MG63 (cell line): ENCODE data around the gene LCLAT1. TPM values are rescaled to one million over a fixed set of nuclear protein-coding genes. Genes with fewer than 3 reads are reported as not detected.

Source experiments
- DNase-seq: peaks from one replicate; pipeline ENCODE4 v3.0.0-alpha.2; 2020
- H3K27me3 ChIP-seq: fragments of 250-450 bp; sonication (Bioruptor Pico); 2 replicates; pipeline ENCODE4 v1.5.1; 2020; ENCODE audit warnings: mild to moderate bottlenecking, moderate library complexity
- H3K36me3 ChIP-seq: fragments of 250-450 bp; sonication (Bioruptor Pico); 2 replicates; pipeline ENCODE4 v1.5.1; 2020; ENCODE audit warnings: mild to moderate bottlenecking, moderate library complexity
- H3K4me3 ChIP-seq: fragments of 250-450 bp; sonication (Bioruptor Pico); 2 replicates; pipeline ENCODE4 v1.5.1; 2020; ENCODE audit warnings: mild to moderate bottlenecking, moderate library complexity
- H3K9me3 ChIP-seq: fragments of 250-450 bp; sonication (Bioruptor Pico); 2 replicates; pipeline ENCODE4 v1.5.1; 2020; ENCODE audit warnings: mild to moderate bottlenecking, moderate library complexity
- total RNA-seq: library from RNA; depleted of rRNA; stranded (reverse); fragments of >200 nt; shearing (Covaris generic); gene quantifications from 2 replicates; pipeline ENCODE4 v1.2.3, GENCODE V29; 2014; ENCODE audit warnings: low replicate concordance

Gene LCLAT1
- total RNA-seq, 1 experiment from 2014 or later, result 12.0 TPM

GRCh38 chr2:30670453-30670852, 223.4 kb downstream of the LCLAT1 start:
- Histone ChIP-seq H3K4me3 (no peak overlapping the region), H3K9me3 (peaks cover 30% of the 10 kb centered on the region), H3K27me3 (no peaks in the 10 kb centered on the region), H3K36me3 (no peaks in the 10 kb centered on the region; the same call in 1 of the 2 replicates)
- DNase-seq, result no peak

- Histone ChIP-seq H3K27me3 (no peaks in the 10 kb centered on the region), H3K4me3 (no peak overlapping the region), H3K9me3 (peaks cover 22% of the 10 kb centered on the region), H3K36me3 (no peaks in the 10 kb centered on the region)
- no peak for DNase-seq
These were observed 226.1 kb downstream of the LCLAT1 start for GRCh38 chr2:30673127-30673526.

- Histone ChIP-seq H3K36me3 (no peaks in the 10 kb centered on the region), H3K9me3 (peaks cover 3% of the 10 kb centered on the region; the same call in 1 of the 2 replicates), H3K27me3 (no peaks in the 10 kb centered on the region), H3K4me3 (no peak overlapping the region)
- peak; percentile 13 for DNase-seq
These were observed 228.7 kb downstream of the LCLAT1 start for GRCh38 chr2:30675758-30676157.

- H3K4me3 ChIP-seq, result no peak overlapping the region
- no peaks in the 10 kb centered on the region for H3K27me3 ChIP-seq
- H3K36me3 ChIP-seq, result no peaks in the 10 kb centered on the region
- DNase-seq, result no peak
- peaks cover 3% of the 10 kb centered on the region; the same call in 1 of the 2 replicates for H3K9me3 ChIP-seq
These were observed 230.2 kb downstream of the LCLAT1 start for GRCh38 chr2:30677231-30677630.

GRCh38 chr2:30677861-30678385, 230.9 kb downstream of the LCLAT1 start:
- DNase-seq, result no peak
- no peaks in the 10 kb centered on the region for H3K27me3 ChIP-seq
- H3K36me3 ChIP-seq, result no peaks in the 10 kb centered on the region
- peaks cover 3% of the 10 kb centered on the region; the same call in 1 of the 2 replicates for H3K9me3 ChIP-seq
- H3K4me3 ChIP-seq, result no peak overlapping the region

GRCh38 chr2:30678410-30679137, 231.5 kb downstream of the LCLAT1 start:
- H3K9me3 ChIP-seq, result no peaks in the 10 kb centered on the region
- no peak for DNase-seq
- H3K4me3 ChIP-seq, result no peak overlapping the region
- H3K27me3 ChIP-seq, result no peaks in the 10 kb centered on the region
- H3K36me3 ChIP-seq, result no peaks in the 10 kb centered on the region

- no peaks in the 10 kb centered on the region for H3K27me3 ChIP-seq
- DNase-seq, result no peak
These were observed 232.5 kb downstream of the LCLAT1 start for GRCh38 chr2:30679426-30680088.

GRCh38 chr2:30680121-30680520, 233.1 kb downstream of the LCLAT1 start:
- no peaks in the 10 kb centered on the region for H3K9me3 ChIP-seq
- no peak for DNase-seq
- no peaks in the 10 kb centered on the region for H3K36me3 ChIP-seq
- H3K4me3 ChIP-seq, result no peak overlapping the region
- H3K27me3 ChIP-seq, result no peaks in the 10 kb centered on the region

More at GRCh38 chr2:30679426-30680088, 232.5 kb downstream of the LCLAT1 start:
- H3K9me3 ChIP-seq, result no peaks in the 10 kb centered on the region
- H3K4me3 ChIP-seq, result no peak overlapping the region
- H3K36me3 ChIP-seq, result no peaks in the 10 kb centered on the region

- Histone ChIP-seq H3K27me3 (no peaks in the 10 kb centered on the region), H3K9me3 (no peaks in the 10 kb centered on the region), H3K4me3 (no peak overlapping the region), H3K36me3 (no peaks in the 10 kb centered on the region)
- DNase-seq, result no peak
These were observed 234.0 kb downstream of the LCLAT1 start for GRCh38 chr2:30681022-30681421.

GRCh38 chr2:30683236-30683956, 236.3 kb downstream of the LCLAT1 start:
- no peak for DNase-seq
- Histone ChIP-seq H3K27me3 (no peaks in the 10 kb centered on the region), H3K36me3 (no peaks in the 10 kb centered on the region), H3K4me3 (no peak overlapping the region), H3K9me3 (no peaks in the 10 kb centered on the region)

GRCh38 chr2:30684026-30684425, 237.0 kb downstream of the LCLAT1 start:
- H3K4me3 ChIP-seq, result no peak overlapping the region
- no peak for DNase-seq
- H3K36me3 ChIP-seq, result no peaks in the 10 kb centered on the region
- no peaks in the 10 kb centered on the region for H3K27me3 ChIP-seq
- H3K9me3 ChIP-seq, result no peaks in the 10 kb centered on the region

GRCh38 chr2:30684516-30684915, 237.5 kb downstream of the LCLAT1 start:
- Histone ChIP-seq H3K36me3 (no peaks in the 10 kb centered on the region), H3K4me3 (no peak overlapping the region), H3K9me3 (no peaks in the 10 kb centered on the region), H3K27me3 (no peaks in the 10 kb centered on the region)
- DNase-seq, result no peak

- no peak overlapping the region for H3K4me3 ChIP-seq
- H3K36me3 ChIP-seq, result no peaks in the 10 kb centered on the region
- DNase-seq, result no peak
- H3K9me3 ChIP-seq, result no peaks in the 10 kb centered on the region
- H3K27me3 ChIP-seq, result no peaks in the 10 kb centered on the region
These were observed 237.9 kb downstream of the LCLAT1 start for GRCh38 chr2:30684996-30685395.

GRCh38 chr2:30686000-30686399, 239.0 kb downstream of the LCLAT1 start:
- no peak for DNase-seq
- no peaks in the 10 kb centered on the region for H3K27me3 ChIP-seq
- no peaks in the 10 kb centered on the region for H3K9me3 ChIP-seq
- H3K4me3 ChIP-seq, result no peak overlapping the region
- no peaks in the 10 kb centered on the region for H3K36me3 ChIP-seq

- Histone ChIP-seq H3K9me3 (no peaks in the 10 kb centered on the region), H3K36me3 (no peaks in the 10 kb centered on the region), H3K4me3 (no peak overlapping the region), H3K27me3 (no peaks in the 10 kb centered on the region)
- no peak for DNase-seq
These were observed 239.6 kb downstream of the LCLAT1 start for GRCh38 chr2:30686669-30687068.

GRCh38 chr2:30688956-30689401, 241.9 kb downstream of the LCLAT1 start:
- Histone ChIP-seq H3K36me3 (no peaks in the 10 kb centered on the region), H3K27me3 (no peaks in the 10 kb centered on the region)

GRCh38 chr2:30689496-30690125, 242.6 kb downstream of the LCLAT1 start:
- no peak for DNase-seq
- Histone ChIP-seq H3K36me3 (no peaks in the 10 kb centered on the region), H3K27me3 (no peaks in the 10 kb centered on the region), H3K4me3 (no peak overlapping the region), H3K9me3 (no peaks in the 10 kb centered on the region)

More at GRCh38 chr2:30688956-30689401, 241.9 kb downstream of the LCLAT1 start:
- Histone ChIP-seq H3K9me3 (no peaks in the 10 kb centered on the region), H3K4me3 (no peak overlapping the region)
- no peak for DNase-seq
